ENCODE measurements around the gene ANKRD65. TPM values are rescaled to one million over a fixed set of nuclear protein-coding genes. Genes with fewer than 3 reads are reported as not detected.
A peak's percentile ranks its signal among the peaks of the same experiment; 100 is the strongest.

ANKRD65 gene
- total RNA-seq, 1 experiment from 2014 or later, result 0.18 TPM

DNA sequence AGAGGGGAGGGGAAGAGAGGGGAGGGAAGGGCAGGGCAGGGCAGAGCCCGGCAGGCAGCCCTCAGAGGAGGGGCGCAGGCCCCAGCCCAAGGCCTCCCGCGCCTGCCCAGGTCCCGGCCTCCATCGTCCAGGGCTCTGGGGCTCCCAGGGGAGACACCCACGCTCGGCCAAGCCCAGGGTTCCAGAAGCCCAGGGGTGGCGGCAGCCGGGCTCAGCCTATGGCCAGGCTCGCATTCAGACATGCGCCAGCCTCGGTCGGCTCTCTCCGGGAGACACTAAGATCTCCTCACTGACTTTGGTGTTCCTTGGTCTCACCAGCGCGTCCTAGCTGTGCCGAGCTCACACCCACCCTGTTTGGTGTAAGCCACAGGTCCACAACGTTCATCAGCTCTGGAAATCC, 7.1 kb upstream of the ANKRD65 start:
- CTCF ChIA-PET, result no interaction called here
- Histone ChIP-seq H3K9ac (ENCODE audit: low read length) (no peak overlapping the region), H3K4me1 (ENCODE audit: insufficient read depth, low read length) (peaks cover 20% of the 10 kb centered on the region), H3K27me3 (ENCODE audit: low read length) (no peaks in the 10 kb centered on the region), H3K9me3 (ENCODE audit: low read length) (no peaks in the 10 kb centered on the region), H3K4me3 (ENCODE audit: low read length) (no peak overlapping the region), H4K20me1 (ENCODE audit: low read length) (no peaks in the 10 kb centered on the region), H3F3A (ENCODE audit: low read length, unreplicated experiment) (peaks cover 4% of the 10 kb centered on the region), H3K9me2 (replicated peaks; ENCODE audit: low read length) (no peaks in the 10 kb centered on the region), H3K27ac (ENCODE audit: low read length) (no peak overlapping the region), H3K79me2 (ENCODE audit: low read length) (no peaks in the 10 kb centered on the region), H2AFZ (ENCODE audit: low read length) (no peak overlapping the region), H3K4me2 (ENCODE audit: low read length) (no peak overlapping the region), H3K36me3 (ENCODE audit: low read depth, low read length) (no peaks in the 10 kb centered on the region)
- no peak for TF ChIP-seq EZH2 (IDR thresholded peaks at IDR 0.05; ENCODE audit: low read length, unreplicated experiment)
- TF ChIP-seq, protein P1, sequence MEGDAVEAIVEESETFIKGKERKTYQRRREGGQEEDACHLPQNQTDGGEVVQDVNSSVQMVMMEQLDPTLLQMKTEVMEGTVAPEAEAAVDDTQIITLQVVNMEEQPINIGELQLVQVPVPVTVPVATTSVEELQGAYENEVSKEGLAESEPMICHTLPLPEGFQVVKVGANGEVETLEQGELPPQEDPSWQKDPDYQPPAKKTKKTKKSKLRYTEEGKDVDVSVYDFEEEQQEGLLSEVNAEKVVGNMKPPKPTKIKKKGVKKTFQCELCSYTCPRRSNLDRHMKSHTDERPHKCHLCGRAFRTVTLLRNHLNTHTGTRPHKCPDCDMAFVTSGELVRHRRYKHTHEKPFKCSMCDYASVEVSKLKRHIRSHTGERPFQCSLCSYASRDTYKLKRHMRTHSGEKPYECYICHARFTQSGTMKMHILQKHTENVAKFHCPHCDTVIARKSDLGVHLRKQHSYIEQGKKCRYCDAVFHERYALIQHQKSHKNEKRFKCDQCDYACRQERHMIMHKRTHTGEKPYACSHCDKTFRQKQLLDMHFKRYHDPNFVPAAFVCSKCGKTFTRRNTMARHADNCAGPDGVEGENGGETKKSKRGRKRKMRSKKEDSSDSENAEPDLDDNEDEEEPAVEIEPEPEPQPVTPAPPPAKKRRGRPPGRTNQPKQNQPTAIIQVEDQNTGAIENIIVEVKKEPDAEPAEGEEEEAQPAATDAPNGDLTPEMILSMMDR (conservative IDR thresholded peaks at IDR 0.05; ENCODE audit: low read depth, low read length), result no peak
- no peak for TF ChIP-seq EZH2phosphoT487 (IDR thresholded peaks at IDR 0.05; ENCODE audit: borderline replicate concordance, low read length)
- no TSS peak for BruUV-seq (replicated peaks)
- no peak for DNase-seq
- POLR2A ChIA-PET (ENCODE audit: unreplicated experiment), result no interaction called here
- intact Hi-C loops (cut with micrococcal nuclease), result no loop called here
- no peak for ATAC-seq

- no peak overlapping the region for H3K27ac ChIP-seq (ENCODE audit: low read length)
- H2AFZ ChIP-seq (ENCODE audit: low read length), result no peak overlapping the region
- ChIA-PET POLR2A (ENCODE audit: unreplicated experiment) (no interaction called here), CTCF (no interaction called here)
- no peaks in the 10 kb centered on the region for H4K20me1 ChIP-seq (ENCODE audit: low read length)
- TF ChIP-seq EZH2 (IDR thresholded peaks at IDR 0.05; ENCODE audit: low read length, unreplicated experiment), result no peak
- TF ChIP-seq, protein P1 (conservative IDR thresholded peaks at IDR 0.05; ENCODE audit: low read depth, low read length), result no peak
- no peak for TF ChIP-seq EZH2phosphoT487 (IDR thresholded peaks at IDR 0.05; ENCODE audit: borderline replicate concordance, low read length)
- intact Hi-C loops (cut with micrococcal nuclease), result no loop called here
- no peaks in the 10 kb centered on the region for H3K79me2 ChIP-seq (ENCODE audit: low read length)
- BruUV-seq (replicated peaks), result no TSS peak
- peak overlapping the region; percentile 43; the same call in 1 of the 2 replicates for H3K4me2 ChIP-seq (ENCODE audit: low read length)
- H3K9me3 ChIP-seq (ENCODE audit: low read length), result no peaks in the 10 kb centered on the region
- H3K9me2 ChIP-seq (replicated peaks; ENCODE audit: low read length), result no peaks in the 10 kb centered on the region
- no peak overlapping the region for H3K9ac ChIP-seq (ENCODE audit: low read length)
- no peaks in the 10 kb centered on the region for H3K36me3 ChIP-seq (ENCODE audit: low read depth, low read length)
- no peak for DNase-seq
- H3F3A ChIP-seq (ENCODE audit: low read length, unreplicated experiment), result peaks cover 4% of the 10 kb centered on the region
- H3K4me1 ChIP-seq (ENCODE audit: insufficient read depth, low read length), result peaks cover 20% of the 10 kb centered on the region
- no peak for ATAC-seq
- no peaks in the 10 kb centered on the region for H3K27me3 ChIP-seq (ENCODE audit: low read length)
- H3K4me3 ChIP-seq (ENCODE audit: low read length), result no peak overlapping the region
These were observed 6.7 kb upstream of the ANKRD65 start for GRCh38 chr1:1427820-1428148.

- Histone ChIP-seq H4K20me1 (ENCODE audit: low read length) (no peaks in the 10 kb centered on the region), H3K9me2 (replicated peaks; ENCODE audit: low read length) (no peaks in the 10 kb centered on the region), H3K9me3 (ENCODE audit: low read length) (no peaks in the 10 kb centered on the region), H3K79me2 (ENCODE audit: low read length) (no peaks in the 10 kb centered on the region), H3F3A (ENCODE audit: low read length, unreplicated experiment) (peaks cover 4% of the 10 kb centered on the region), H3K36me3 (ENCODE audit: low read depth, low read length) (no peaks in the 10 kb centered on the region), H3K27ac (ENCODE audit: low read length) (no peak overlapping the region), H3K9ac (ENCODE audit: low read length) (no peak overlapping the region), H3K4me3 (ENCODE audit: low read length) (no peak overlapping the region), H3K4me1 (ENCODE audit: insufficient read depth, low read length) (peaks cover 20% of the 10 kb centered on the region), H3K27me3 (ENCODE audit: low read length) (no peaks in the 10 kb centered on the region), H2AFZ (ENCODE audit: low read length) (no peak overlapping the region), H3K4me2 (ENCODE audit: low read length) (peak overlapping the region; percentile 43; the same call in 1 of the 2 replicates)
- no TSS peak for BruUV-seq (replicated peaks)
- intact Hi-C loops (cut with micrococcal nuclease), result no loop called here
- ATAC-seq (no peak), DNase-seq (no peak)
- TF ChIP-seq EZH2phosphoT487 (IDR thresholded peaks at IDR 0.05; ENCODE audit: borderline replicate concordance, low read length) (no peak), EZH2 (IDR thresholded peaks at IDR 0.05; ENCODE audit: low read length, unreplicated experiment) (no peak)
- TF ChIP-seq, protein P1 (conservative IDR thresholded peaks at IDR 0.05; ENCODE audit: low read depth, low read length), result no peak
- ChIA-PET CTCF (no interaction called here), POLR2A (ENCODE audit: unreplicated experiment) (no interaction called here)
These were observed 6.2 kb upstream of the ANKRD65 start for GRCh38 chr1:1427106-1427819.
